Sciatic nerve (tissue), 2 donors: ENCODE results near the gene DIO1. TPM values are rescaled to one million over a fixed set of nuclear protein-coding genes. Genes with fewer than 3 reads are reported as not detected.

ENCODE experiments used
- ATAC-seq: fragments of 200-7000 bp; cut with Tn5 transposase; one replicate; pipeline ENCODE4 v1.9.1; 2020; ENCODE audit warnings: mild to moderate bottlenecking, moderate library complexity
- DNase-seq: peaks from one replicate; pipeline ENCODE4 v3.0.0-alpha.2; 2020; ENCODE audit warnings: low spot score
- intact Hi-C: fragments of 100-400 bp; cut with DNase I; formaldehyde crosslinking; loops from one replicate; pipeline ENCODE4 v1.14.2; 2022
- total RNA-seq: library from RNA; stranded (reverse); fragmentation: NEBNext Ultra II Directional; extraction: Animal tissue kit (Norgen Biotek cat#: 25700); gene quantifications from one replicate; pipeline ENCODE4 v1.2.1, GENCODE V29; 2021
- donor health status: DM: no; HTN: no; CAD: no.
- donor health status: DM: no; HTN: no; CAD: no.

Gene DIO1
- total RNA-seq, 1 donor from 2014 or later: not detected

DNA sequence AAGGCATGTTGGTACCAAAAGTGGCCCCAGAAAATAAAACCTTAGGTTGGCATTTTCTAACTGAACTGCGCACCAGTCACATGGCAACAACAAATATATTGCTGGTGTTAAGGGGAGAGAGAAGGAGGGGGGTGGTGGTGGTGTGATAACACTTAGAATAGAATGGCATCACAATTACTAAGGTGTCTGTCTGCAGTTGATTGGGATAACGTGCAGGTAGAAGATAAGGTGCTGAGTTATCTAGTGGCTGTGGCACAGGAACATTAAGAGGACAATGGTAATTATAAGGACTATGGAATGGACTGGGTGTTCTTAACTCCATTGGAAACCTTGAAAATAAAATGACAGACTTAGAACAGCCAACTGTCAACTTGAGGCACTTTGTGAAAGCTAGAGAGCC is 3.0 kb upstream of the DIO1 start:
- DNase-seq (no peak), ATAC-seq (no peak)
- intact Hi-C loops: no loop called here

DNA sequence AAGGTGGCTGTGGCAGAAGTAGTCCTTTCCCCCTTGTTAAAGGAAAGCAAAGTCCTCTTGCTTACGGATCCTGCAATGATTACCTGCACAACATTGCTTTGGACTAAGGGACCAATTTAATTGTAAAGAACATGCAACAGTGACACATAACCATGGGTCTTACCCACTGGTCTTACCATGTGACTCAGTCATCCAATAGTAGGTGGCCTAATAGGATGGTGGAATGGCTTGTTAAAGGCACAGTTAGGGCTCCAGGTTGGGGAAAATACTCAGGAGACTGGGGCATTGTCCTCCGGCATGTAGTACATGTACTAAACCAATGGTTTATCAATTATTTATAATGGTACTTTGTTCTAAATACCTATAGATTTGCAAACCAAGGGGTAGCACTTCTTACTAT is 2.3 kb upstream of the DIO1 start:
- DNase-seq: no peak
- intact Hi-C loops: no loop called here
- no peak for ATAC-seq

DNA sequence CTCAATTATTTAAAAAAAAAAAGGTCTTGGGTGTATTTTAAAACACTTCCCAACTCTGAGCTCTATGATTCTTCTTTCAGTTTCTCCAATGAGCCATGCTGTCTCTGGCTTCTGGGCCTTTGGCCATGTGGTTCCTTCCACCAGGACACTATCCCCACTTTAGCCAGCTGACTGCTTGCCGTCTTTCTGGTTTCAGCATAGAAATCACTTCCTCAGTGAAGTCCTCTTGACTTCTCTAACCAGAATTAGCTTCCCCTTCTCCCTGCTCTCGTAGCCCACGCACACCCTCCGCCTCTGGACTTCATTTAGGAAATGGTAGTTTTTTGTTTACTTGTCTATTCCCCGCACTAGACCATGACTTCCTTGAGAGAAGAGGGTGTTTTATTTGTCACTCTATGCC is 1.1 kb upstream of the DIO1 start:
- intact Hi-C loops: no loop called here
- ATAC-seq (peak; percentile 9), DNase-seq (peak; percentile 62)

DNA sequence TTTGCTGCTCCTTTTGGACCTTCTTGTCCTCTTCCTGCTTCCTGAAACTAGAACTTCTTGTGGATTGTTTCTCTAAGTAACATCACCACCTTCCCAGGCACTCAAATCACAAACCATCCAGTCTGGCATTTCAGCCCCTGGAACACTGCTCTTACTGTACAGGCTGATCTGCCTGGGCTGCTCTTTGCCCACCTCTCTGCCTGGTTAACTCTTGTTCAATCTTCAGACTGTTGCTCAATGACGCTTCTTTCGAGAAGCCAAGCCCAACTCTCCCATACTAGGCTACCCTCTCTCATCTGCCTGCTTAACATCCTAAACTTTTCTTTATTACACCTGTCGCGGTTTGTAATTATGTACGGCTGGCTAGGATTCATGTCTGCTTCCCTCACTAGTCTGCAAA is 657 bp downstream of the DIO1 start:
- no peak for DNase-seq
- intact Hi-C loops: no loop called here
- no peak for ATAC-seq

DNA sequence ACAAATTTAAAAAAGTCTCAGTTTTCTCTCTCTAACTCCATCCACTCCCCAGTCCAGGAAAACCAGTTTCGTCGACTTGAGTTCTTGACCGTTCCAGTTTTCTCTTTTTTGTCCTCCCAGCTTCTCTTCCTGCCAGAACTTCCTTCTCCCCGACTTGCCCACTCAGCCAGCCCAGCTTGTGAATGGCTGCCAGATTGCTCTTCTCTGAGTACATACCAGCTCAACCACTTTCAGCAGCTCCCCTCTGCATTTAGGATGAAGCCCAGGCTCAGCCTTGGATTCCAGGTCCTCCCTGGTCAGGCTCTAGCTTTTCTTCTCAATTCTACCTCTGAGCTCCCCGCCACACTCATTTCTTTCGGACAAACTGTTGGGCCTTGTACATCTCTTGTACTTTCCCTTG is 1.4 kb downstream of the DIO1 start:
- intact Hi-C loops: no loop called here
- DNase-seq (no peak), ATAC-seq (no peak)

DNA sequence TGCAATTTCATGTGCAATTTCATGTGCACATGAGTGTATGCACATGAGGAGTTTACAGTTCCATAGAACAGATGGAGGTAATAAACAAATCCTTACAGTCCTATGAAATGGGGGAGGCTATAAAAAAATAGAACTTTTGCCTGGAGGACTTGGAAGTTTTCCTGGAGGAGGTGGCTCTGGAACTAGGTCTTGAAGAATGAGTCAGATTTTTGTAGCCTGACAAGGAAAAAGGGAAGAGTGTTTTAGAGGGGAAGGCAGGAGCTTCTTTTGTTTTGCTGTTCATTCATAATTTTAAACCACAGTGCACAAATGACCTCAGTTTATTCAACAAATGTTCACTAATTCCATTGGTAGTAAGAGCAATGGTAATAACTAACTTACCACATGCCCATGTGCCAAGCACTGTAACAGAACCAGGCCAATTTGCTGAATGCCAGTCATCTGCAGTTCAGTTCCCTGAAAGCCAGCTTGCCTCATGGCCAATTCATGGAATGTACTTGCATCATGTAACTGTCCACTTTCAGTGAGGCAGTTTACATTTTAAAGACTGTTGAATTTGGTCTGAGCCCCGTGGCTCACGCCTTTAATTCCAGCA is 2.7 kb downstream of the DIO1 start:
- ATAC-seq: no peak
- DNase-seq: no peak
- intact Hi-C loops: no loop called here

DNA sequence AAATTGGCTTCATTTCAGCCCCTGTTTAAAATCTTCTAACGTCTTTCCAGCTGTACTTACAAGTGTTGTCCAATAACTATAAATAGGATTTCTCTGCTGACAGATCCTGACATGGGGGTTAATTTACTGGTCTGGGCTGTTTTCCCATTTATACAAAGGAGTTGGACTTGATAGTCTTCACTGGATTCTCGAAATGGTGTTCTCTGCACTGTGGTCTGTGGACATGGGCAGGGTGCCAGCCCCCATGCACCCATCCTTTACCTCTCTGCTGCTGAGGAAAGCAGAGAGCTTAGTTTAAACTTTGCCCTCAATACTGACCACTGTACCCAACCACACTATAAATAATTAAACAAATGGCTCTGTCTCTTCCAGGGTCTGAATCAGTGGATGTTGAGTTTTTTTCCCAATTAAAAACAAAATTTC is 5.2 kb downstream of the DIO1 start:
- intact Hi-C loops: no loop called here
- peak; percentile 44 for ATAC-seq

DNA sequence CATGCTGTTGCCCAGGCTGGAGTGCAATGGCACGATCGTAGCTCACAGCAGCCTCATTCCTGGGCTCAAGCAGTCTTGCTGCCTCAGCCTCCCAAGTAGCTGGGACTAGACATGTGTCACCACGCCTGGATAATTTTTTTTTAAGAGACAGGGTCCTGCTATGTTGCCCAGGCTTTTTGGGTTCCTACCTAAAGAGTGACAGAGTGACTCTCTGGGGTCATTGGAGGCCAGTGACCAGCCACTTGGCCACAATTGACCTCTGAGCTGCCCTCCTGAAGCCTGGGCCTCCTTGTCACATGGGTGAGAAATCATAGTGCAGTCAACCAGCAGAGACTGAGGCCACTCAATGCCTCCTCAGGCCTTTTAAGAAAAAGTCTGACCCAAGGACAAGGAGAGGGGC is 5.7 kb downstream of the DIO1 start:
- no peak for DNase-seq
- no peak for ATAC-seq
- intact Hi-C loops: no loop called here

More for the DNA sequence above, 5.2 kb downstream of the DIO1 start:
- no peak for DNase-seq

DNA sequence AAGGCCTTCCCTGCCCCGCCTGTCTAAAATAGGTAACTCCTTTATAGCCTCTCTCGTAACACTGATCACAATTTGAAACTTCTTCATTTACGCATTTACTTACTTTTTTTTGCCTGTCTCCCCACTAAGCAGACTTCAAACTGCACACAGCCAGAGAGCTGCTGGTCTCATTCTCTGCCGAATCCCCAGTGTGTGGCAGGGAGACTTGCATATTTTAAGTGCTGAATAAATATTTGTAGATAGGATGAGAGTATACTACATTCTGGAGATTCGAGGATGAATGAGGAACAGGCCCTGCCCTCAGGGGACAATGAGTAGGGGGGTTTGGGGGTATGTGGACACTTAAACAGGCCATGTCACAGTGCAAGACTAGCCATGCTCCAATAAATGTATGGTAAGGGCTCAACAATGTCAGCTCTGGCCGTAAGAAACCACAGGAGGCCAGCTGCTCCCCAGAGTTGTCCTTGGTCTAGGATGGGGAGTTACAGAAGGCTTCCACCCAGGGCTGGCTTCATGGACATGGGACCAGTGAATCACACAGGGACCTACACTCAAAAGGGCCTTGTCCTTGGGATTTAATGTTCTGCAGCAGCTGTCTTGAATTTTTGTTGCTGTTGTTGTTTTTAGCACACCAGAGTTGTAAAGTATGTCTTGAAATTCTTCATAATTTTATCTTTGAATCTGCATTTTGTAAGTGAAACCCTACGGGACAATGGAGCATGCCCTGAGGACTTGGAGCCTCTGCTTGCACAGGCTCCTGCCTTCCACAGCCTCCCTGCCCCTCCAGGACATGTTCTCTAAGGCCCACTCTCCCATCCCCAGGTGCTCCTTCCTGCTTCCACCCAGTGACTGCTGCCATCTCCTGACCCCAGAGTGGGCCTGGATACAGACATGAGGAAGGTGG is 8.5 kb downstream of the DIO1 start:
- intact Hi-C loops: no loop called here
- no peak for DNase-seq
- no peak for ATAC-seq

DNA sequence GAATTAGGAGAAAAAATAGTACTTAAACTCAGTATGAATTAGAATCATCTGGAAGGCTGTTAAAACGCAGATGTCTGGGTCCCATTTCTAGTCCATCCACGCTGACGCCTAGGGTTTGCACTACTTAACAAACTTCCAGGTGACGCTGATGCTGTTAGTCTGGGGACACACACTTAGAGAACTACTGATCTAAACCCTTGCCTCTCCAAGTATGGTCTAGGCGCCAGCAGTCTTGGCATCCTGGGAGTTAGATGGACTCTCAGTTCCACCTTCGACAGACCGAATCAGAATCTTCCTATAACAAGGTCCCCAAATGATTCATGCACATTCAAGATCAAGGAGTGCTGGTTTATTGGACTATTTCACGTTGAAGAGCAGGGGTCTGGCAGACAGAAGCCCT is 11.5 kb downstream of the DIO1 start:
- intact Hi-C loops: no loop called here
- ATAC-seq (no peak), DNase-seq (no peak)

DNA sequence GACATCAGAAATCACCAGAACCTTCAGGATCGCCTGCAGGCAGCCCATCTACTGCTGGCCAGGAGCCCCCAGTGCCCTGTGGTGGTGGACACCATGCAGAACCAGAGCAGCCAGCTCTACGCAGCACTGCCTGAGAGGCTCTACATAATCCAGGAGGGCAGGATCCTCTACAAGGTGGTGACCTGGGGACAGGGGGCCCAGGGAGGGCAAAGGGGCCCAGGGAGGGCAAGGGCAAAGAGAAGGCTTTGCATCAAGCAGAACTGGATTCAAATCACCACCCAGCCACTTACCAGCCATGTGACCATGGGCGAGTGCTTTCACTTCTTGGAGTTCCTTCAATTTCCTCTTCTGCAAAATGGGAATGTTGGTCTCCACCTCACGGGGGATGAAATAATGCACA is 12.1 kb downstream of the DIO1 start:
- no peak for DNase-seq
- intact Hi-C loops: no loop called here
- no peak for ATAC-seq

DNA sequence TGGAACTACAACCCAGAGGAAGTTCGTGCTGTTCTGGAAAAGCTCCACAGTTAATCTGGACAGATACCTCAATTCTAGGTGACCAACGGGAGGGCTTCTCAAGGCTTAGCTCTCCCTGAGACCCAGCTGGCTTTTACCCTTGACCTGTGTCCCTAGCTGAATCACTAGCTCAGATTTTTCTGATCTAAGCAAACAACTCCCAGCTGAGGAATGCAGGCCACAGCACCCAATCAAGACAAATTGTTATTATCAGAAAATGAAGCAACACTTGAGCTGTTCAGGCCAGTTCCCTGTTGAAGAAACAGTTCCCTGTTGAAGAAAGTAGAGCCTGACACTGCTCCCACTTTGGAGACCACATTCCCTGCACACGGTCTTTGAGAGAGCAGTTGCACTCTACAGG is 16.0 kb downstream of the DIO1 start:
- ATAC-seq (peak; percentile 74), DNase-seq (no peak)
- intact Hi-C loops: no loop called here

DNA sequence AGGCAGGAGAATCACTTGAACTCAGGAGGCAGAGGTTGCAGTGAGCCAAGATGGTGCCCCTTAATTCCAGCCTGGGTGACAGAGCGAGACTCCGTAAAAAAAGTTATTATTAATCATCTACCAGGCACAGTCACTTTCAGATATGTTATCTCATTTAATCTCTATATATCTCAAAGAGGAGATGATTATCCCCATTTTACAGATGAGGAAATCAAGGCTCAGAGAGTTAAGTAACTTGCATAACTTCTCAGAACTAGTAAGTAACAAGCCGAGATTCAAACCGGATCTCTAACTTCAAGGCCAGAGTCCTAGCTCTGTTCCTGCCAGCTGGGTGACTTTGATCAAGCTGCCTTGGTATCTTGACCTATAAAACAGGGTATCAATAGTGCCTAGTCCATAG is 17.5 kb downstream of the DIO1 start:
- DNase-seq (no peak), ATAC-seq (no peak)
- intact Hi-C loops: no loop called here

DNA sequence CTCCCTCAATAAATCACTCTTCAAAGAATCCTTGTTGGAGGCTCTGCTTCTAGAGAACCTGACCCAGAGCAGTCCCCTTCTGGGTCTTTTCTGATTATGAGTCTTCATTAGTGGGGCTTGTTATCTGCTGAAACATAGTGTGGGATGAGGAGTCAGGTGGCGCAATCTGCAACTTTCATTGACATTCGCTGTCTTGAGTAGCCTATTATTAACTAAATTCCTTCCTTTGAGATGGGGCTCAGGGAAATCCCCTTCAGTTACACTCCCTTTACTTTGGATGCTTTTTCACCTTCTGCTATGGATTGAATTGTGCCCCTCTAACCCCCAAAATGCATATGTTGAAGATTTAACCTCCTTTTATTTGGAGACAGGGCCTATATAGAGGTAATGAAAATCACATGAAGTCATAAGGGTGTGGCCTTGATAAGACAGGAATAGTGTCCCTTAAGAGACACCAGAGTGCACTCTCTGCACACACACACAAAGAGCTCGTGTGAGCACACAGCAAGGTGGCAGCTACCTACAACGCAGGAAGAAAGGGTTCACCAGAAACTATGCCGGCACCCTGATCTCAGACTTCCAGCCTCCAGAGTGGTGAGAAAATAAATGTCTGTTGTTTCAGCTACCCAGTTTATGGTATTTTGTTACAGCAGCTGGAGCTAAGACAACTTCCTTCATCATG is 19.5 kb downstream of the DIO1 start:
- ATAC-seq (no peak), DNase-seq (no peak)
- intact Hi-C loops: no loop called here

DNA sequence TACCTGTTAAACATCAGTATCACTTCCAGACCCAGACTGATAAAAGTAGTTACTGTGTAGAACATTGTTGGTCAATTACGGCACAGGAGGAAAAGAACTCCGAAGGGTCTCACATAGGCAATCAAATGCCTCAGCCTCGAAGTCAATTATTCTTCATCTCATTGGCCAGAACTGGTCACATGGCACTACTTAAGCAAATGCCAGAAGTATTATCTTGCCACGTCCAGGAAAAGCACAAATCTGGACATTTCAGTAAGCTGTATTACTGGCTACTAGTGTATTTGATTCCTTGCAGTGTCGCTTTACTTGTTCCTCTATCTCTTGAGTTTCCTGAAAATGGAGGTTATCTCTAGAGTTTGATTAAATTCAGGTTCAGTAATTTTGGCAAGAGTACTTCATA is 24.4 kb downstream of the DIO1 start:
- DNase-seq (no peak), ATAC-seq (no peak)
- intact Hi-C loops: no loop called here

DNA sequence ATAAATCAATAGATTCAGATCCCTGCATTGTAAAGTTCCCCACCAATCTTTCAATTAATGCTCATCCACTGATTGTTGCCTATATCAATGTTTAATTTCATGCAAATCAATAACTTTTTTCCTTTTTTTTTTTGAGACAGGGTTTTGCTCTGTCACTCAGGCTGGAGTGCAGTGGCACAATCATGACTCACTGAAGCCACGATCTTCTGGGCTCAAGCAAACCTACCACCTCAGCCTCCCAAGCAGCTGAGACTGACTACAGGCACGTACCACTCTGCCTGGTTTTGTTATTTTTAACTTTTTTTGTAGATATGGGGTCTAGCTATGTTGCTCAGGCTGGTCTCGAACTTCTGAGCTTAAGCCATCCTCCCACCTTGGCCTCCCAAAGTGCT is 25.7 kb downstream of the DIO1 start:
- intact Hi-C loops: no loop called here
- DNase-seq: no peak
- ATAC-seq: no peak

DNA sequence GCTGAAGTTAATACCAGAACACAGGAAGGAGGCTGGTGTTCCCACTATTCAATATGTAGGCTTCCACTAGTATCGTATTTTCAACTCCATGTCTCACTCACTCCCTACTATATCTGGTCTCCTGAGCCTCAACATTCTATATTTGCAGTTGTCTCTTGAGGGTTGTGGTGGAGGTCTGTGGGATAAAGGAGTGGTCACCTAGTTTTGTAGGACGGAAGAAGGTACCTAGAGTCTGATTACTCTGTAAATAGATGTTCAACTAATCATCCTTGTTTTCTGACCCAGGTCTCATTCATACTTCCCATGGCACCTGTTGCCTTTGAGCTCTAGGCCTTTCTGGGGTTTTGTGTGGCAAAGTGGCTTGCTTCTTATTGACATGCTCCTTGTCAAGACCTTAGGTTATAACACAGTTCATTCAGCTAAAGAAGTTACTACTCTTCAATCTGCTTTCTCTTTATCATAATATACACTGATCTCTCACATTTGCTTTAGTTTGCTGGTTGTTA is 33.4 kb downstream of the DIO1 start:
- DNase-seq: no peak
- no peak for ATAC-seq
- intact Hi-C loops: no loop called here

DNA sequence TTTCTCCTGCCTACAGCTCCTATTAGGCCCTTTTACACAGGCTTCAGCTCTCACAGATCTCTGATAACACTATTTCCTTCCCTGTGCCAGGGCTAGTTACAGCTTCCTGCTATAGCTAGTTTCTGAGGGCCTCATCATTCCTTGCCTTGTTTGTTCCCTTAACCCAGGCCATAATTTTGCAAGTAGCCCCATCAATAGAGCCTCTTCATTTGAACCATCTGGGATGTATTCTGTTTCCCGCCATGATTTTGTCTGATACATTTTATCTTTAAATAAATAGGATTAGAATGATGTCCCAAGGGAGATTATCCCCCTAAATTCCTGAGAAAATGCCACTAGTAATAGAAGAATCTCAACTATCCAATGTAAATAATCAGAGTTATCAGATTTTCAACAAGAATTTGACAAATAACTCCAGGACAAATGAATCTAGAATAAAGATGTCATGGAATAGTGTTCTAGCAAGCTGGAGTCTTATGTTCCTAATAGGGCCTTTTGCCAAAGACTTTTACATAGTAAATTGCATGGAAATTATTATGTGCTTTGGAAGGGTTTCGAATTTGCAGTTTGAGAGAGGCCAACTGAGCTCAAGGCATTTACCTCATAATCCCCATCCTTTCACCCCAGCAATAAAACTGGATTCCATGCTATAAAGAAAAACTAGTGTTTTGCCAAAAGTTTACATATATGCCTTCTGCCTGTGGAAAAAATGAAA is 35.4 kb downstream of the DIO1 start:
- DNase-seq (no peak), ATAC-seq (no peak)
- intact Hi-C loops: no loop called here

DNA sequence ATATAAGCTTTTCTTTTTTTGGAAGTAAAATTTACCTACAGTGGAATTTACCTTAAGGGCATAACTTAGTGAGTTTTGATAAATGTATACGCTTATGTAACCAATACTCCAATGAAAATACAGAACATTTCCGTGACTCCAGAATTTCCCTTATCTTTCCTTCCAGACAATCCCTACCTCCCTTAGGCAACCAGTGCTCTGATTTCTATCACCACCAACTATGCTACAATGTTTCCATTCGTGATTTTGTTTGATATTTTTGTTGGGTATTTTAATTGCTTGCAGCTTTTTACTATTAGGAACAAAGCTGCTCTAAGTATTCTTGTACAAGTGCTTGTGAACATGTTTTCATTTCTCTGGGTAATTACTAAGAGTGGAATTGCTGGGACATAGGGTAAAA is 36.9 kb downstream of the DIO1 start:
- DNase-seq: no peak
- no peak for ATAC-seq
- intact Hi-C loops: no loop called here

DNA sequence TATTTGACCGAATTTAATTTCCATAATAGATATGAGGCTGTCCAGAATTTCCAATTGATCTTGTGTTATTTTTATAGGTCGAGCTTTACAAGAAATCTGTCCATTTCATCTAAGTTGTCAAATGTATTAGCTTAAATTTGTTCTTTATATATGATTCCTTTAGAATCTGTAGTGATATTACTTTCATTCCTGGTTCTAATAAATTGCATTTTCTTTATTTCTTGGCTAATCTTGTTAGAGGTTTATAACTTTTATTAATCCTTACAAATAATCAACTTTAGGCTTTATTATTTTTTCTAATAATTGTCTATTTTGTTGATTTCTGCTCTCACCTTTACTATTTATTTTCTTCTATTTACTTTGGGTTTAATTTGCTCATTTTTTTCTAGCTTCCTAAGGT is 37.5 kb downstream of the DIO1 start:
- no peak for ATAC-seq
- no peak for DNase-seq
- intact Hi-C loops: no loop called here
